Measurements from ENCODE around the gene SLC44A1.

SLC44A1 gene

GRCh38 chr9:105392531-105392930 lies 148.1 kb downstream of the SLC44A1 start:
- no peak for DNase-seq (ENCODE audit: low spot score)

- DNase-seq (ENCODE audit: low spot score): no peak
Measured at GRCh38 chr9:105393576-105394344, 149.3 kb downstream of the SLC44A1 start.

- no peak for DNase-seq (ENCODE audit: low spot score)
Measured at GRCh38 chr9:105396441-105396840, 152.0 kb downstream of the SLC44A1 start.

- DNase-seq (ENCODE audit: low spot score): no peak
Measured at GRCh38 chr9:105396901-105397300, 152.4 kb downstream of the SLC44A1 start.

- DNase-seq (ENCODE audit: low spot score): no peak
Measured at GRCh38 chr9:105399117-105399516, 154.7 kb downstream of the SLC44A1 start.

- no peak for DNase-seq (ENCODE audit: low spot score)
Measured at GRCh38 chr9:105401651-105402050, 157.2 kb downstream of the SLC44A1 start.

- DNase-seq (ENCODE audit: low spot score): no peak
Measured at GRCh38 chr9:105403552-105404248, 159.2 kb downstream of the SLC44A1 start.

- DNase-seq (ENCODE audit: low spot score): no peak
Measured at GRCh38 chr9:105405514-105406131, 161.2 kb downstream of the SLC44A1 start.

- DNase-seq (ENCODE audit: low spot score): no peak
Measured at GRCh38 chr9:105406369-105406768, 161.9 kb downstream of the SLC44A1 start.

- DNase-seq (ENCODE audit: low spot score): peak; percentile 37
Measured at GRCh38 chr9:105413525-105413924, 169.1 kb downstream of the SLC44A1 start.

GRCh38 chr9:105414947-105415661 lies 170.7 kb downstream of the SLC44A1 start:
- DNase-seq (ENCODE audit: low spot score): peak; percentile 52

- no peak for DNase-seq (ENCODE audit: low spot score)
Measured at GRCh38 chr9:105415662-105415980, 171.2 kb downstream of the SLC44A1 start.

- DNase-seq (ENCODE audit: low spot score): no peak
Measured at GRCh38 chr9:105416840-105417239, 172.4 kb downstream of the SLC44A1 start.

- DNase-seq (ENCODE audit: low spot score): no peak
Measured at GRCh38 chr9:105418588-105419500, 174.4 kb downstream of the SLC44A1 start.

- no peak for DNase-seq (ENCODE audit: low spot score)
Measured at GRCh38 chr9:105419816-105420597, 175.6 kb downstream of the SLC44A1 start.

GRCh38 chr9:105421154-105421553 lies 176.7 kb downstream of the SLC44A1 start:
- DNase-seq (ENCODE audit: low spot score): no peak

GRCh38 chr9:105421864-105422263 lies 177.4 kb downstream of the SLC44A1 start:
- no peak for DNase-seq (ENCODE audit: low spot score)

GRCh38 chr9:105425816-105426433 lies 181.5 kb downstream of the SLC44A1 start:
- DNase-seq (ENCODE audit: low spot score): no peak

- DNase-seq (ENCODE audit: low spot score): no peak
Measured at GRCh38 chr9:105426657-105427056, 182.2 kb downstream of the SLC44A1 start.
